ENCODE results near the gene SMG1.
"Not testable (repeated sequence)": the region's sequence is repeated elsewhere in the genome, so short reads cannot be mapped to it uniquely, and the experiment has no call there.

SMG1 gene

GRCh38 chr16:18783430-18784341 lies 142.5 kb downstream of the SMG1 start:
- in situ Hi-C loops (cut with MboI; ENCODE audit: low sequenced_read_pairs, unreplicated experiment), result no loop called here
- DNase-seq (ENCODE audit: low spot score), result no peak
- no peak for TF ChIP-seq CTCF (IDR thresholded peaks at IDR 0.05; ENCODE audit: borderline replicate concordance, control extremely low read depth, extremely low read depth, insufficient read depth, missing control alignments)

GRCh38 chr16:18782697-18783429 lies 143.3 kb downstream of the SMG1 start:
- no peak for DNase-seq (ENCODE audit: low spot score)
- TF ChIP-seq CTCF (IDR thresholded peaks at IDR 0.05; ENCODE audit: borderline replicate concordance, control extremely low read depth, extremely low read depth, insufficient read depth, missing control alignments), result no peak
- in situ Hi-C loops (cut with MboI; ENCODE audit: low sequenced_read_pairs, unreplicated experiment), result no loop called here

- in situ Hi-C loops (cut with MboI; ENCODE audit: low sequenced_read_pairs, unreplicated experiment); DNase-seq (ENCODE audit: low spot score): not testable (repeated sequence)
These were observed 145.0 kb downstream of the SMG1 start for GRCh38 chr16:18781232-18781631.

GRCh38 chr16:18780460-18781026 lies 145.7 kb downstream of the SMG1 start:
- in situ Hi-C loops (cut with MboI; ENCODE audit: low sequenced_read_pairs, unreplicated experiment); DNase-seq (ENCODE audit: low spot score): not testable (repeated sequence)

GRCh38 chr16:18777664-18778063 lies 148.5 kb downstream of the SMG1 start:
- in situ Hi-C loops (cut with MboI; ENCODE audit: low sequenced_read_pairs, unreplicated experiment); DNase-seq (ENCODE audit: low spot score): not testable (repeated sequence)

GRCh38 chr16:18776334-18776733 lies 149.9 kb downstream of the SMG1 start:
- in situ Hi-C loops (cut with MboI; ENCODE audit: low sequenced_read_pairs, unreplicated experiment); DNase-seq (ENCODE audit: low spot score): not testable (repeated sequence)

GRCh38 chr16:18774651-18775050 lies 151.6 kb downstream of the SMG1 start:
- in situ Hi-C loops (cut with MboI; ENCODE audit: low sequenced_read_pairs, unreplicated experiment), result not testable (repeated sequence)

GRCh38 chr16:18772171-18772570 lies 154.0 kb downstream of the SMG1 start:
- in situ Hi-C loops (cut with MboI; ENCODE audit: low sequenced_read_pairs, unreplicated experiment); DNase-seq (ENCODE audit: low spot score): not testable (repeated sequence)

More at GRCh38 chr16:18774651-18775050, 151.6 kb downstream of the SMG1 start:
- DNase-seq (ENCODE audit: low spot score), result not testable (repeated sequence)

GRCh38 chr16:18770336-18770962 lies 155.8 kb downstream of the SMG1 start:
- in situ Hi-C loops (cut with MboI; ENCODE audit: low sequenced_read_pairs, unreplicated experiment); DNase-seq (ENCODE audit: low spot score): not testable (repeated sequence)

- DNase-seq (ENCODE audit: low spot score); in situ Hi-C loops (cut with MboI; ENCODE audit: low sequenced_read_pairs, unreplicated experiment): not testable (repeated sequence)
These were observed 159.0 kb downstream of the SMG1 start for GRCh38 chr16:18767217-18767616.

- in situ Hi-C loops (cut with MboI; ENCODE audit: low sequenced_read_pairs, unreplicated experiment); DNase-seq (ENCODE audit: low spot score): not testable (repeated sequence)
These were observed 163.5 kb downstream of the SMG1 start for GRCh38 chr16:18762713-18763112.
